Kasumi-1 (cell line): ENCODE measurements around the gene HPSE2.

Source experiments
- DNase-seq, 2 experiments: peaks; one replicate each; lab custom pipeline; 2025; lab: John Stamatoyannopoulos, UW

The HPSE2 gene

DNA sequence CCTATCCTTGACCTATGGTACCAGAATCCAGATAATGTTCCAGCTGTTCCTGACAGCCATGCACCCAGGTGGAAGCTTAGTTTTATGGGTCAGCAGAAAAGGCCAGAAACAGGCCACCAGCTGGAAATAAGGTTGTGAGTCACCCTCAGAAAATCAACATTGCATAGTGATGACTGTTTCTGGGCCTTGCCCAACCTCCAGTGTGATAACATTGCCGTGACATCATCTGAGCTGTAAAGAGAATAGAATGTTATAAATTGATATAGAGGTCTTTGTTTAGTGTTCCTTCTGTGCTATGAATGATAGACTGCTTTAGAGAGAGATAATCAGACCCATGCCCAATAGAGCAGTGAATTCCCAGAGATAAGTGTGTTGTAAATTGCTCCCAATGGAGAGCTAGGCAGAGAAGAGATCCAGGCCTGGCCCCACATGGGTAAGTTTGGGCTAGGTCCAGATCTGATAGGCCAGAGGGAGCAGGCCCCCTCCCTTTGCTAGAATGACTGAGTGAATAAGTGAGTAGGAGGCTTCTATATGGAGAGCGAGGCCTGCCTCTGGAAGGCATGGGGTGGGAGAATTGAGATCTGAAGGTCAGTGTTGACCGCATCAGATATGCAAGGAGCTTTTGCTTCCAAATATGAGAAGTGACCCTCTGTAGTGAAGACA lies 774.7 kb downstream of the HPSE2 start:
- no peak for DNase-seq

DNA sequence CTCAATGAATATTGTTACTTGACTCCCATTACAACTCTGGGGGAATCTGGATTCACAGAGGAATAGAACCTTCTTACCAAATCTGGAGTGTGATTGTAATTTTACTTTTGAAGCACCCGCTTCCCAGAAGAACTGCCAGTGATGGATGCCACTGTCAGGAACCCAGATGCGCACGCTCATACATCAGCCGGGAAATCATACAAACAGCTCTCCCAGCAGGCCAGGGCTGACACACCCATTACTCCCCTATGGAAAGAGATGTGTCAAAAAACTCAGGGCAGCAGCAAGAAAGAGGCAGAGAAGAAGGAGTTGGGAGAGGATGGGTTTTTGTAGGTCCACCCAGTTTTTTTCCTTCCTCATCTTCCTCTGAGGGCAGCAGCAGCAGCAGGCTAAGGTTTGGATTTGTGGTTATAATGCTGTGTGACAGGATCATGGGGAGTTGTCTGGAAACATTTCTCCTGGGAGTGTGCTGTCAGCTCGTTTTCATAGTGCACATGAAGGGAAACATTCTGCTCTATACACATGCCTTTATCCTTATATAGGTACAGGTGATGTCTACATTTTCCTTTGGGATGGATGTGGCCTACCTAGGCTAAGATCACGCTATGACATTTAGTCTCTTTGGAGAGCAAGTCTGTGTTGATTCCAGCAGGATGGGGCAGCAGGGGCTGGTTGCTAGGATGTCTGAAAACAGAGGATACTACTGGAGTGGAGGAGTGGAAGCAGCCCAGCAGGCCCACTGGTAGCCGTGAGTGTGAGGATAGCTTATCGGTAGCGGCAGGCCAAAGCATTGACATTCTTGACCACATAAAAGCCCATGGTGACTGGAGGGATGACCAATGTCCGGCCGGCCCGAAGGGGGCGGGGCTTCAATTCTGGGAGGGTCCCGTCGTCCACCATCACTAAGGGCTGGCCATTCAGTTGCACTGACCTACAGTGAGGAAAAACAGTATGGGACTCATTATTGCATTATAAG lies 776.6 kb downstream of the HPSE2 start:
- DNase-seq, result no peak

DNA sequence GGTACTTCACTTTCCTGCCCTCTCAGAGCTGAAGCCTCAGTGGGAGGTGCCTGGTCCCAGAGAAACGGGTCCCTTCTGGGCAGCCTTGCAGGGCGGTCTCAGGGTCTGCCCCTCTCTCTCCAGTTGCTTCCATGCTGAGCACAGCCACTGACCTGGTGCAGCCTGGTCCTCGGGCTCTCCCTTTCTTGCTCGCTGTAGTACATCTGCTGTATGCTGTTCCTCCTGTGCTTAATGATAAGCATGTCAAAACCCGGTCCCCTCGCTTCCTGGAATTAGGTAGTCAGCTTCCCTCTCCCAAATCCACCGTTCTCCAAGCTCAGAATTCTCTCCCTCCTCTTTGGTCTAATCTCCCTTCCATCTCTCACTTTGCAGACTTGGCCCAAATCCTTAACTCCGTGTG lies 777.9 kb downstream of the HPSE2 start:
- DNase-seq, result no peak

DNA sequence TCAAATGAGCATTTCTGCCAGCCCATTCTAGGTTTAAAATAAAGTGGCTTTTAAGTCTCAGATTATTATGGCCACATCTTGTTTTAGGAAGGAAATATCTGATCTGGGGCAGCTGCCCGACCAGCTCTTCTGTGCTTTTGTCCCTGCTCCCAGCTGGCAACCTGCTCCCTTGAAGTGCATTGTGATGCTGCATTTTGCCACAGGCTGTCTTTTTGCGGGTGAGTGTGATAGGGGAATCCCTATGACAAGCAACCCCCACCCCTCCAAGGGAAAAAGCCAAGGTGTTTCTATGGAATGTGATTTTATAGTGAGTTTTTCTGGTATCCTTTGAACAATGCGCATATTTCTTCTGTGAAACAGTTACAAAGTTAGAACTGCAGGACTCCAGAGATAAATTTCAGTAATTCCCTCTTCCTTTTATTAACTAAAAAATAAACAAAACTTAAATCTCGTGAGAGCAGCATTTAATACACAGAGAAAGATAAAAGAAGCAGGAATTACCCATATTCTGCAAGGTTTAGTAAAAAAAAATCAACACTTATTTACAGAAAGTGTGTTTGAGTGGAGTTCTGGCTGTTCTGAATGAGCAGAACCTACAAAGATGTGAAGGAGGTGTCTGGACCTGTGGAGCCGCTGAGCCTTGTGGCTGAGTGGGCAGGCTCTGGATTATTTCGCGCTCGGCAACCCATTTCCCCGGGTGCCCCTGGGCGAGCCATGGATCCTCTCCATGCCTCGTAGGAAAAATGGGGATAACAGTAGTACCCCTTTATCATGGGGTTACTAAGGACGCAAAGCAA lies 778.8 kb downstream of the HPSE2 start:
- DNase-seq, result no peak

DNA sequence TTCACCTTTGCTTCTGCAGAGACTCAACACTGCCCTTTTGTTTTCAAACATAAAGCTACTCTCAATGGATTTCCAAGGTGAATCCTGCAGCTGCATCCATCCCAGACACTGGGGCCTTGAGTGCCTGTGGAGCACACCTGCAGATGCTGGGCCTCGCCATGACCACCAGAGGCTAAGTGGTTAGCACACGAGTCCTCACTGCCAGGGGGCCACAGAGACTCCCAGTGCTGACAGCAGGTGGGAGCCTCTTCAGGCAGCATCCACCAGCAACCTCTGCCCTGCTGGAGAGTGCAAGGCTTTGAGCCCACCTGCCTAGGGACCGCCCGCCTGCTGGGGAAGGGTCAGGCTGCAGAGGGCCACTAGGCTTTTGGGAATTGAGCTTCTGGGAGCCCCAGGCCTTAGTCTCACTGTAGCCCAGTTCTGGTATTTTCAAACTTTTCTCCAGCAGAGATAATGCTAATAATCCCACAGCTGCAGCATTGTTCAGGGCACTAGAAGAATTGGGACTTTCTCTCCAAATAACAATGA lies 779.5 kb downstream of the HPSE2 start:
- DNase-seq, result no peak

DNA sequence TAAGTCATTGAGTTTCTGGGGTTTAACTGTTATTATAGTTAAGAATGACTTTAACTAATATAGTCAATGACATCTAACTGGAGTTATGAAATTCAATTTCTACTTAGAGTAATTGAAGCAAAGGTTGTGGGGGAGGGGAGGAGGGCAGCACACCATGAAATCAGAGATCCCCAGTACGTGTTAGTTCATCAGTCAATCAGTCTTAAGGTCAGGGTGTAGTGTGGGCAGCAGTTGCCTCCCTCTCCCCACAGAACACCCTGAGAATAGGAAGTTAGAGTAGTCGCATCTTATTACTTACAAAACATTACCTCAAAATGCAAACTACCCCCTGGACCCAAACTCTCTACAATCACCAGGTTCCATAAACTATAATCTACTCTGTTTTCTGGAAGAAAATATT lies 781.9 kb downstream of the HPSE2 start:
- no peak for DNase-seq

DNA sequence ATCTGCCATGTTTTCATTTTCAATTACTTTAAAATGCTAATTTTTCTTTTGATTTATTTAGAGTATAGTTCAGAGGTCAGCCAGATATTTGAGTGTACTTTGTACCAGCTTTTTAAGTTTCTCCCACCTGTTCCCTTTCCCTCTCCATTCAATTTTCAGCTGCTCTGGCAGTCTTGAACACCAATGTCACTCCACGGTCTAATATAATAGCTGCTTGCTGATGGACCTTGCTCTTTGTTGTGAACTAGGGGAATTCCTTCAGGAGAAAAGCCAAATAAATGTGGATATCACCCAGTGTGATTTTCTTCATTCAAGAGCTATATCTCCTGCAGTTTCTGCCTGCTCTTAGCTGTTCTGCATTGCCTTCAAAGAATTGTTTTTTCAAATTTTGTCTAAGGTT lies 785.0 kb downstream of the HPSE2 start:
- no peak for DNase-seq

DNA sequence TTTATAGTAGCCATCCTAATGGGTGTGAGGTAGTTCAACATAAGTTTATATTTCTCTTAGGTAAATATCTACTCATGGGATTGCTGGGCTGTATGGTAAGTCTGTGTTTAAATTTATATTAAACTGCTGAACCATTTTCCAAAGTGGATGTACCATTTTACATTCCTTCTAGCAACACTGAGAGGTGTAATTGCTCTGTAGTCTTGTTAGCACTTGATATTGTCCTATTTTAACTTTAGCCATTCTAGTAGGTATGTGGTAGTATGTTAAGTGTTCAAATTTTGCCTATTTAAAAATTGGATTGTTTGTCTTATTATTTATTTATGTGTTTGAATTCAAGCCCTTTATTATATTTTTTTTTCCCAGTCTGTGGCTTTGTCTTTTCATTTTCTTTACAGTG lies 786.4 kb downstream of the HPSE2 start:
- DNase-seq, result no peak

DNA sequence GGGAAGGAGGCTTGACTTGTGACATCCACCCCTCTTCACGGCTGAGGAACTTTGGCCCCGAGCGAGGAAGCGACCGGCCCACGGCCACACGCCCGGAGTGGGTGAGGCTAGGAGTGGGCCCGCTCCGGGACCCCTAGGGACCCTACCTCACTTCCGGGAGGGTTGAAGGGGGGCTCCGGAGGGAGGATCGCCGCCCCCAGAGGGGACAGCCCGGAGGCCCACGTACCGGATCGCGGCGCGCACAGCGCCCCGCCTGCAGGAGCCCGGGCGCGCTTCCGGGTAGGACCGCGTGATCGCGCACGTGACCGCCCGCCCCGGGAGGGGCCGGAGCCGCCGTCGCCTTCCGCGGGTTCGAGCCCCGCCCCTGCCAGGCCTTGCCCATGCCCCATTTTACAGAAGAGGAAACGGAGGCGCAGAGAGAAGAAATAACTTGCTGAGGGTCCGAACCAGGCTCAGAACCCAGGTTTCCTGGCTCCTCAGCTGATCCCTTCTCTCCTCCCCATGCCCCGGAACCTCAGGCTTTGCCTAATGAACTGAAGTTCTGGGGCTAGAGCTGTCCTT lies 788.9 kb downstream of the HPSE2 start, which contains the start of gene HPS1:
Gene HPS1 (minus strand): TSS at position 275 of the 561 bp plus-strand sequence. CDS start 3,695 bp downstream, outside the sequence.
- DNase-seq, result peak; percentile 74 to 78

DNA sequence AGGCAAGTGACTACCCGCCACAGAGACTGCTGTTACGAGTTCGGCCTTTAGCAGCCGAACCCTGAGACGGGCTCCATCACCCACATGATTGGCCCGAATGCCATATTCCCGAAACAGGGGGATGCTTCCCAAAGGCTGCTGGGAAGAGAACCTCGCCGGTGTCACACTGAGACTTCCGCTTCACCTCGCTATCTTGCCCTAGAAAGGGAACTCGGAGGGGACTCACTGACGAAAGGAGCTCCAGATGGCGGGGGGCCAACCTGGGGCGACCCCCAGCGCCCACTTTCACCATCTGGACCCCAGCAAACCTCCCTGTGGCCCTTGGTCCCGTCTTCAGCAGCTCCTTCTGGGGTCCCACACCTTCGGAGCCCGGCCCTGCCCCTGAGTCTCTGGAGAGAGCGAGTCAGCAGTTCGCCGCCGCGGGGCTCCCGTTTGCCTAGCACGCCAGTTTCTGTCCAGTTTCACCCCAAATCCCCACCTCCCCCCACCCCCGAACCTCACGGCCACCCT lies 789.4 kb downstream of the HPSE2 start:
- DNase-seq, result peak; percentile 68 to 79

DNA sequence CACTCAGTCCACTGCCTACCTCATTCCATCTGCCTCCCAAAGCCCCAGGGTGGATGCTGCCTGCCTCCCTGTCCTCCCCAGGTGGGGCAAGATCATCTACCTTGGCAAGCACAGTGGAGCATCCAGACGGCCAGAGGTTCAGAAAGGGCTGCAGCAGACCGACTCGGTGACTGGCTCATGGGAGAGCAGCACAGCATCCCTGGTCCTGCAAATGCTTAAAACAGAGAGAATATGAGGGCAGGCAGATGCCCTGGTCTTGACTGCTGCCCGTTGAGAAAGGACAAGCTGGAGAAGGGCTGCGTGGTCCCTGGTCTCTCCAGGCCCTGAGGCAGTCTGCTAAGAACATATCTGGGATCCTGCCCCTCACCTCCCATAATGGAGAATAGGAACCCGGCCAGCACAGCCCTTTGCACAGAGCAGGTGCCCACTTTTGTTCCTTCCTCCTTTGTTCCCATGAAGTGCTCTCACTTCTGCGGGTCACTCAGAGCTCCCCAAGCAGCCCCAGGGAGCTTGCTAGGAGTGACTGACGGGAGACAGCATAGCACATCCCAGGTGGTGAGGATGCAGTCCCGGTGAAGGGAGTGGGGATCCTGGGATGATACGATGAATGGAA lies 790.3 kb downstream of the HPSE2 start:
- no peak for DNase-seq

DNA sequence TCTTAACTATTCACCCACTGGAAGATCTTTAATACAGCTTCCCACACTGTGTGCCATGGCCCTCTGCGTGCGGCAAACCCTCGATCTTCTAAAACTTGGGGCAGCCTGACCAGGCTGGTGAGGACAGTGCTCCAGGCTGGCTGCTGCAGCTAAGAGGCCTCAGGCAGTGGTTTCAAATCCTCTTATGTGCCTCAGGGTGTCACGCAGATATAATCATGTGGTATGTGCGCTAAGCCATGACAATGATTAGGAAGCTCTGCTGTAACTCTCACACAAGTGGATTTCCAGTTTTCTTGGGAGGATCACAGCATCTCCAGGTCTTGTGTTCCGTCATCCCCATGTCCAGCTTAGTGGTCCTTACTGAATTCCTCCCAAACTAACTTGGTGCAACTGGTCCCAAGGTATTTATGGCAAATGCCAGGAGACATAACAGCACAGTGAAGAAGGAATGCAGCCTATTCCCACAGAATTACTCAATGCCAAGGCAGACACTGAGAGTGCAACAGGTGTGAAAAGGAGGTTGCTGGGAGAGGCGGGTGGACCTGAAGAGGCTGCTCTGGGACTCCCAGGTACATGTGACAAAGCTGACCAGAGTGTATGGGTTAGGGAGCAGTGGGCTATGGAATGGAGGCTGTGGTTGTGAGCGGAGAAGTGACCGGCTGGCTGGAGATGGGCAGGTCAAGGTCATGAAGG lies 791.2 kb downstream of the HPSE2 start:
- DNase-seq, result no peak

DNA sequence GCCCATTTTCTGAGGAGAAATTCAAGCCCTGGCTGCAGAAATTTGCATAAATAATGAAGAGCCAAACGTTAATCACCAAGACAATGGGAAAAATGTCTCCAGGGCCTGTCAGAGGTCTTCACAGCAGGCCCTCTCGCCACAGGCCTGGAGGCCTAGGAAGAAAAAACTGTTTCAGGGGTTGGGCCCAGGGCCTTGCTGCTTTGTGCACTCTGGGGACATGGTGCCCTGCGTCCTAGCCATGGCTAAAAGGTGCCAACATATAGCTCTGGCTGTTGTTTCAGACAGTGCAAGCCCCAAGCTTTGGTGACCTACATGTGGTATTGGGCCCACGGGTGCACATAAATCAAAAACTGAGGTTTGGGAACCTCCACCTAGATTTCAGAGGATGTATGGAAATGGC lies 796.9 kb downstream of the HPSE2 start:
- DNase-seq, result no peak

DNA sequence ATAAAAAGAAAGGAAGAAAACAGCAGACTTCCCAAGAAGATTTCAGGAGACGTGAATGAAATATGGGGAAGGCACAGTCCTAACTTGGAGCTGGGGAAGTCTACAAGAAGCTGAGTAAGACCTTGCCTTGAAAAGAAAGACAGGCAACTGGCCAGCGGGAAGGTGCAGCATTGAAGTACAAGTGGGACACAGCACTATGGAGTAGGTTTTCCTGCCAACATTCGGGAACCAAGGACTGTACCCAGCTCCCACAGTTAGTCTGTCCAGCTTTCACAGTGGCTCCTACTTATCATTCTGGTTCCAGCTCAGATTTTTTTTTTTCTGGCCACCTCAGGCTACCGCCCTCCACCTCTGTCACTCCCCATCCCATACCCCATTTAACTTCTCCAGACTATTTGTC lies 798.9 kb downstream of the HPSE2 start:
- no peak for DNase-seq

DNA sequence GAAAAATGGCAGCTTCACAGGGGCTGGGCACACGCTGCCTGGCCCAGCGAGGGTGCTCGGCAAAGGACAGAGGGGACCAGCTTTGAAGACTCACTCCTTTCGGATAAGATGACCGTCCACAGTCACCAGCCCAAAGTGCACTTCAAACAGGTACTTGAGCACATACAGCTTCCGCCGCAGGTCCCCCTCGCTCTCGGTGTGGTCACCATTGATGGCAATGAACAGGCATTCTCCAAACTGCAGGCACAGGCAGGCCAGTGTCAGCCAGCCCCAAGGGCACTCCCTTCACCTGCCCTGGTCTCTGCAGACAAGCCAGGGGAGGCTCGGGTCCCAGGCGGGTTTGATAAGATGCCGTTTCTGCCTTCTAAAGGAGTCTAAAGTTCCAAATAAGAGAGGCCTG lies 800.5 kb downstream of the HPSE2 start:
- DNase-seq, result no peak

DNA sequence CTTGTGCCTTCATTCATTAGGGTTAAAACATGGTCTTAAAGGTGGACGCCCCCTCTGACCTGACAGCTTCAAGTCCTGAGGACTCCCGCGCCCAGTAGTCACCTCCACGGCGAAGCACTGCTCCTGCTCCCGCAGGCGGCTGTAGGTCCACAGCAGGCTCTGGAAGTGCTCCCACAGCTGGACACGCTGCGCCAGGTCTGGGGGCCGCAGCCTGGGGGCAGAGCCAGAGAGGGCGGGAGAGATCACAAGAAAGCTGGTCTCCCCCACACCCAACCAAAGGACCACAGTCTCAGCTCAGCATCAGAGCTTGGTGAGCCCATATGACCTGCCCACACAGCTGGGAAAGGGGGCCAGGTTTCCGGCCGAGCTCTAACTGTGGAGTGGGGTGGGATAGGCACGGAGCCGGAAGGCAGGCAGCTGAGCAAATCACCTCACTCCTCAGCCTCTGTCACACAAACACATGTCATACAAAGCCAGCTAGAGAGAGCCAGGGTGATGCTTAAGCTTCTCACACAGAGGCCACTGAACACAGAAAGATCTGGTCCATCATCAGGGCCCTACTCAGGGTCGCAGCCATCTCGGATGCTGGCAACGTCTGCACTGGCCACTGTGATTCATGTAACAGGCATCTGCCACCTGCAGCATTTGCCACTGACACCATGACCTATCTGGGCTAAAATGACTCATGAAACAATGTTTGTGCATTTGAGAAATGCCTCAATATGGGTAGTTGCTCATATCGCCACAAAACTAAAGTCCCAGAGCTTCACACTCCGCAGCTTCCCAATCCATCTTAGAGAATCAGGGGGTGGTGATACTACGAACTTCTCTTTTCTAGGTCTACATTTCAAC lies 801.5 kb downstream of the HPSE2 start:
- no peak for DNase-seq

DNA sequence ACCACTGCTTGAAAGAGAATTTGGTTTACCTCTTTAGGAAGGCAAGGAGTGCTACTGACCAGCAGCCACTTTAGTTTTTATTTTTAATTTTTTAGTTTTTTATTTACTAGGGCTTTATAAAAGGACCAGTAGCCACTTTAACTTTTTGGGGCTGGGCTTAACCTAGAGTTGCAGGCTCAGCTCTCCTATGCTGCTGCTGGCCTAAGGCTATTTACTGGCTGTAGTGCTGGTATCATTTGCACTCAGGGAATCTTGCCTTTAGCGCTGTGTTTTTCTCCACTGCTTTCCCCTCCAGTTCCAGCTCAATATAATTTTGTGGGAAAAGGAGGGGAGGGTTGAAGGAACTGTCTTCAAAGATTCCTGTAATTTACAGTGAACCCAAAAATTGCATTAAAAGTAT lies 802.3 kb downstream of the HPSE2 start:
- no peak for DNase-seq

DNA sequence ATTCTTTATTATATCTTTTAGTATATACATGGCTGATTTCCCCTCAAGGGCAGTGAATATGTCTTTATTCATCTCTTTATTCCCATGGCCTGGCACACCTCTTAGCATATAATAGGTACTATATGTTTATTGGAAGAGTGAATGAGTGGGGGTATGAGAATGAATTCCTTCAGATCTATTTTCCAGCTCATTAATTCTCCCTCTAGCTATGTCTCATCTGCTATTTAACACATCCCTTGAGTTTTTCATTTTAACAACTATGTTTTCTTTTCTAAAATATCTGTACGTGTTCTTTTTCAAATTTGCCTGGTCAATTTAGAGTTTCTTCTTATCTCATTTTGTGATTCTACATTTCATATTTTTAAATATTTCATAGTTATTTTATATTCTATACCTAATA lies 803.3 kb downstream of the HPSE2 start:
- no peak for DNase-seq

DNA sequence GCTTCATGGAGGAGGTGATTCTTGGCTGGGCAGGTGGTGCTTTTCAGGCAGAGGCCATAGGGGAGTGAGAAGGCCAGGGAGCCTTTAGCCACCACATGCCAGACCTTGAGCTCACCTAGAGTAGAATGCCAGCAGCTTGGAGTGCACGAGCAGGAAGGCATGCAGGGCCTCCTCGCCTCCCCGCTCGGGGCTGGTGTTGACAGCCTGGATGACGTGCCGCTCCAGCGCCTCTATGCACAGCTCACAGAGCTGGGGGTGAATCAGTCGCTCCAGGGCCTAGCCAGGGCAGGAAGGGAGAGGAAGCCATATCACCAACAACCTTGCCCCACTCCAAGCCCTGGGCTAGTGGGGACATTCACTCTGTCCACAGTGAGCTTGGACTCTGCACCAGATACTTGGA lies 804.6 kb downstream of the HPSE2 start:
- no peak for DNase-seq

DNA sequence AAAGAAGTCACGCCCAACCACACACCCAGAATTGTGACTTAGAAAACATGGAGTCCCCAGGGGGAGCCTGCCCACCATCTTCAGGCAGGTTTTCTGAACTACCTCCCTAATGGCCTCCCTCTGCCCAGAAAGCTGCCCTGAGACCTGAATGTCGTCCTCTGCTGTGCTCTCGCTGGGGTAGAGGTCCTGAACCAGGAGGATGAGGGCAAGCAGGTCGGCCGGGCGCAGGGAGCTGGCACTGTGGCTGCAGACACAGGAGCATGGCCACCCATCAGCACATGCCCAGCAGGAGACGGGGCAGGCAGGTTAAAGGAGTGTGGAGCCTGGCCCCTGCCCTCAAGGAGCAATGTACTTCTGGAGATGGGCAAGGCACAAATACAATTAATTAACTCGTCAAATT lies 805.2 kb downstream of the HPSE2 start:
- no peak for DNase-seq
